ENCODE results near the gene HEMGN.

Gene HEMGN

GRCh38 chr9:97905228-97905627, 32.7 kb downstream of the HEMGN start:
- Histone ChIP-seq H3K27me3 (replicated peaks; ENCODE audit: insufficient read depth, low read length) (no peaks in the 10 kb centered on the region), H3K9ac (ENCODE audit: low read length) (no peak overlapping the region), H3K27ac (ENCODE audit: low read length) (no peak overlapping the region), H2AFZ (ENCODE audit: low read length) (no peak overlapping the region), H3K9me3 (replicated peaks; ENCODE audit: insufficient read depth, low read length) (no peaks in the 10 kb centered on the region), H3K4me3 (ENCODE audit: low read length) (no peak overlapping the region), H3K79me2 (ENCODE audit: low read length) (peaks cover 12% of the 10 kb centered on the region), H3K36me3 (replicated peaks; ENCODE audit: insufficient read depth, low read length) (no peaks in the 10 kb centered on the region; the same call in 1 of the 2 replicates), H3K9me2 (replicated peaks; ENCODE audit: insufficient read depth, low read length) (no peaks in the 10 kb centered on the region), H3K4me1 (ENCODE audit: low read length) (no peaks in the 10 kb centered on the region), H3K4me2 (ENCODE audit: low read depth, low read length) (no peak overlapping the region), H4K20me1 (ENCODE audit: insufficient read depth, low read length) (no peaks in the 10 kb centered on the region), H3F3A (ENCODE audit: insufficient read depth, low read length) (no peaks in the 10 kb centered on the region)
- no peak for TF ChIP-seq EZH2phosphoT487 (IDR thresholded peaks at IDR 0.05; ENCODE audit: low read length)
- no peak for TF ChIP-seq EZH2 (optimal IDR thresholded peaks at IDR 0.05; ENCODE audit: low read depth, low read length)
- no peak for TF ChIP-seq CTCF (IDR thresholded peaks at IDR 0.05; ENCODE audit: low read length)
- DNase-seq: no peak

GRCh38 chr9:97904725-97905124, 33.2 kb downstream of the HEMGN start:
- no peaks in the 10 kb centered on the region; the same call in 1 of the 2 replicates for H3K36me3 ChIP-seq (replicated peaks; ENCODE audit: insufficient read depth, low read length)
- no peak for DNase-seq
- H3K27me3 ChIP-seq (replicated peaks; ENCODE audit: insufficient read depth, low read length): no peaks in the 10 kb centered on the region
- TF ChIP-seq EZH2 (optimal IDR thresholded peaks at IDR 0.05; ENCODE audit: low read depth, low read length) (no peak), EZH2phosphoT487 (IDR thresholded peaks at IDR 0.05; ENCODE audit: low read length) (no peak), CTCF (IDR thresholded peaks at IDR 0.05; ENCODE audit: low read length) (no peak)
- peaks cover 12% of the 10 kb centered on the region for H3K79me2 ChIP-seq (ENCODE audit: low read length)
- no peak overlapping the region for H3K4me3 ChIP-seq (ENCODE audit: low read length)
- H3K9ac ChIP-seq (ENCODE audit: low read length): no peak overlapping the region
- no peaks in the 10 kb centered on the region for H3K9me2 ChIP-seq (replicated peaks; ENCODE audit: insufficient read depth, low read length)
- H3K4me1 ChIP-seq (ENCODE audit: low read length): no peaks in the 10 kb centered on the region
- no peaks in the 10 kb centered on the region for H3K9me3 ChIP-seq (replicated peaks; ENCODE audit: insufficient read depth, low read length)
- H4K20me1 ChIP-seq (ENCODE audit: insufficient read depth, low read length): no peaks in the 10 kb centered on the region
- no peaks in the 10 kb centered on the region for H3F3A ChIP-seq (ENCODE audit: insufficient read depth, low read length)
- H3K27ac ChIP-seq (ENCODE audit: low read length): no peak overlapping the region
- no peak overlapping the region for H3K4me2 ChIP-seq (ENCODE audit: low read depth, low read length)
- no peak overlapping the region for H2AFZ ChIP-seq (ENCODE audit: low read length)

- H3K9ac ChIP-seq (ENCODE audit: low read length): no peak overlapping the region
- no peaks in the 10 kb centered on the region for H3F3A ChIP-seq (ENCODE audit: insufficient read depth, low read length)
- DNase-seq: no peak
- H3K27ac ChIP-seq (ENCODE audit: low read length): no peak overlapping the region
- H3K4me3 ChIP-seq (ENCODE audit: low read length): no peak overlapping the region
- no peak overlapping the region for H3K4me2 ChIP-seq (ENCODE audit: low read depth, low read length)
- no peak overlapping the region for H2AFZ ChIP-seq (ENCODE audit: low read length)
- no peaks in the 10 kb centered on the region; the same call in 1 of the 2 replicates for H3K36me3 ChIP-seq (replicated peaks; ENCODE audit: insufficient read depth, low read length)
- no peak for TF ChIP-seq EZH2phosphoT487 (IDR thresholded peaks at IDR 0.05; ENCODE audit: low read length)
- TF ChIP-seq CTCF (IDR thresholded peaks at IDR 0.05; ENCODE audit: low read length): no peak
- H3K9me3 ChIP-seq (replicated peaks; ENCODE audit: insufficient read depth, low read length): no peaks in the 10 kb centered on the region
- no peaks in the 10 kb centered on the region for H3K27me3 ChIP-seq (replicated peaks; ENCODE audit: insufficient read depth, low read length)
- peaks cover 12% of the 10 kb centered on the region for H3K79me2 ChIP-seq (ENCODE audit: low read length)
- no peaks in the 10 kb centered on the region for H3K9me2 ChIP-seq (replicated peaks; ENCODE audit: insufficient read depth, low read length)
- H4K20me1 ChIP-seq (ENCODE audit: insufficient read depth, low read length): no peaks in the 10 kb centered on the region
- no peaks in the 10 kb centered on the region for H3K4me1 ChIP-seq (ENCODE audit: low read length)
These were observed 34.8 kb downstream of the HEMGN start for GRCh38 chr9:97903177-97903576.
